Erythroblast (primary cell): ENCODE measurements around the gene KCNMA1.

Experiments used
- GATA1 ChIP-seq: IDR thresholded peaks from 2 replicates; pipeline ENCODE4 v1.6.1; 2011; ENCODE audit warnings: low read depth, mild to moderate bottlenecking, control low read depth, low read length, moderate library complexity
- POLR2A ChIP-seq: IDR thresholded peaks from 2 replicates; pipeline ENCODE4 v1.6.1; 2011; ENCODE audit warnings: mild to moderate bottlenecking, low read length

- TF ChIP-seq POLR2A: no peak
- no peak for TF ChIP-seq GATA1
Measured at GRCh38 chr10:77603534-77603927, 34.1 kb downstream of the KCNMA1 start.
